ENCODE measurements around the gene RAB28. TPM values are rescaled to one million over a fixed set of nuclear protein-coding genes. Genes with fewer than 3 reads are reported as not detected.

RAB28 gene
- total and polyA plus RNA-seq, 4 donors: 23.7 to 34.7 (median 33.0) TPM

DNA sequence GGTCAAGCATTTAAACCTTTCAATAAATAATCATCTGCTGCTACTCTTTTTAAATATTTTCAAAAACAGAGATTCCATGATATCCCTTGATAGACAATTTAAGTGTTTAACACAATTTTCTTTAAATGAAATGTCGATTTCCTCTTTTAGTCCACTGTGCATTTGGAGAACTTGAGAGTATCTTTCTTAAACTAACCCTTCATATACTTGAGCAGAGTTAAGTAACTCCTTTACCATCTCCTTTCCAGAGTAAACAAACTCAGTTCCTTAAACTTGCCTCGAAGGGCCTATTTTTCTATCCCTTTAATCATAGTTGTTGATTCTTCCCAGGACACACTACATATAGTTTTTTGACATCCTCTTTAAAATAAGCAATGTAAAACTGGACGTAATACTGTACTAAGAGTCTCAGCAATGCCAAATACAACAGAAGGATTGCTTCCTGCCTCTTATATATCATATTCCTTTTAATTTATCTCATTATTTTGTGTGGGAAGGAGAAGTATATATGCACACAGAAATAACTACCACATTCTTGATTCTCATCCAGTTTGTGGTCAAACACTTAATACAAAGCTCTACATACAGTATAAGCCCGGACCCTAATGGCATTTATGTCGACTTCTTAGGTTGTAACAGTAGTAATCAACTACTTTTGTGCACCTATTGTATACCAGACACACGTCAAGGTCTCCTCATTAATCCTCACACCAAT is 22.8 kb downstream of the RAB28 start:
- DNase-seq (ENCODE audit: low read depth in 4 of 6, low spot score in 6 of 6): no peak
- H3K4me3 ChIP-seq (ENCODE audit: low read depth, low read length): no peak overlapping the region
- H3K27ac ChIP-seq (ENCODE audit: low read depth, low read length): no peak overlapping the region
- H3K36me3 ChIP-seq (ENCODE audit: control insufficient read depth, insufficient read depth, low read length): no peaks in the 10 kb centered on the region
- no peaks in the 10 kb centered on the region for H3K4me1 ChIP-seq (ENCODE audit: control insufficient read depth, insufficient read depth, low read length)
- no peaks in the 10 kb centered on the region for H3K27me3 ChIP-seq (ENCODE audit: control insufficient read depth, insufficient read depth, low read length)
- no peaks in the 10 kb centered on the region for H3K9me3 ChIP-seq (ENCODE audit: control insufficient read depth, insufficient read depth, low read length)
- WGBS (ENCODE audit: insufficient coverage): 67% methylated on average over 1 of the region's 6 CpGs

DNA sequence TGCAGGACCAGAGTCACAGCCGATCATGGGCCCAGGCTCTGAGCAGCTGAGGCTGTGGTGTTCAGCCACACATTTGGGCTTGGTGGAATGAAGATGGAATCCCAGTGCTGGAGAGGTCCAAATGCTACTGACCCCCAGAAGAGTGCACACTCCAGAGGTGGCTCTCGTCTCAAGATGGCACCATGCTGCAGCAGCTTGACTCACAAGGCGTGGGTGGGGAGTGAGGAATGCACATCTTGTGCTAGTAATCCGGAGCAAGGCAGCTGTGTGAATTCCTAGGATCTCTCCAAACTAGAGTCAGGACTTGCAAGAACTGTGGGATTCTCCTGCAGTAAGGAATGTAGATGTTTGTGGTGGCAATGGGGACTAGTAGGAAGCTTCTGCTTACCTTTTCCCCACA is 28.7 kb downstream of the RAB28 start:
- 100% methylated on average over 4 of the region's 4 CpGs for WGBS (ENCODE audit: insufficient coverage)
- H3K27ac ChIP-seq (ENCODE audit: low read depth, low read length): no peak overlapping the region
- H3K36me3 ChIP-seq (ENCODE audit: control insufficient read depth, insufficient read depth, low read length): peaks cover 11% of the 10 kb centered on the region
- H3K27me3 ChIP-seq (ENCODE audit: control insufficient read depth, insufficient read depth, low read length): no peaks in the 10 kb centered on the region
- H3K4me1 ChIP-seq (ENCODE audit: control insufficient read depth, insufficient read depth, low read length): no peaks in the 10 kb centered on the region
- DNase-seq (ENCODE audit: low read depth in 4 of 6, low spot score in 6 of 6): no peak
- H3K9me3 ChIP-seq (ENCODE audit: control insufficient read depth, insufficient read depth, low read length): no peaks in the 10 kb centered on the region
- H3K4me3 ChIP-seq (ENCODE audit: low read depth, low read length): no peak overlapping the region

DNA sequence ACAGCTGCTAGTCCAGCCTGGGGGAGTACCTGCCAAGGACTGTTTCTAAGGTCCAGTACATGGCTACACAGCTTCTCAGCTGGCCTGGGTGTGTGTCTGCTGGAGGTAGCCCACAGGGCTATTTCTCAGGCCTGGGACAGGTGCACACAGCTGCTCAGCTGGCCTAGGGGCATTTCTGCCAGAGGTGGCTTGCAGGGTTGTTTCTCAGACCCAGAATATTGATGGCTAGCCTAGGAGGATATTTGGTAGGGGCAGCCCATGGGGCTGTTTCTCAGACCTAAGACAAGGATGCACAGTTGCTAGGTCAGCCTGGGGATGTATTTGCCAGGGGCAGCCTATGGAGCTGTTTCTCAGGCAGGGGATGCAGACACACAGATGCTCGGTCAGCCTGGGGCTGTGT is 29.4 kb downstream of the RAB28 start:
- Histone ChIP-seq H3K9me3 (ENCODE audit: control insufficient read depth, insufficient read depth, low read length) (no peaks in the 10 kb centered on the region), H3K4me3 (ENCODE audit: low read depth, low read length) (no peak overlapping the region), H3K4me1 (ENCODE audit: control insufficient read depth, insufficient read depth, low read length) (no peaks in the 10 kb centered on the region), H3K27me3 (ENCODE audit: control insufficient read depth, insufficient read depth, low read length) (no peaks in the 10 kb centered on the region), H3K27ac (ENCODE audit: low read depth, low read length) (no peak overlapping the region), H3K36me3 (ENCODE audit: control insufficient read depth, insufficient read depth, low read length) (peaks cover 11% of the 10 kb centered on the region)
- no peak for DNase-seq (ENCODE audit: low read depth in 4 of 6, low spot score in 6 of 6)
- 89% methylated on average over 1 of the region's 1 CpG for WGBS (ENCODE audit: insufficient coverage)

DNA sequence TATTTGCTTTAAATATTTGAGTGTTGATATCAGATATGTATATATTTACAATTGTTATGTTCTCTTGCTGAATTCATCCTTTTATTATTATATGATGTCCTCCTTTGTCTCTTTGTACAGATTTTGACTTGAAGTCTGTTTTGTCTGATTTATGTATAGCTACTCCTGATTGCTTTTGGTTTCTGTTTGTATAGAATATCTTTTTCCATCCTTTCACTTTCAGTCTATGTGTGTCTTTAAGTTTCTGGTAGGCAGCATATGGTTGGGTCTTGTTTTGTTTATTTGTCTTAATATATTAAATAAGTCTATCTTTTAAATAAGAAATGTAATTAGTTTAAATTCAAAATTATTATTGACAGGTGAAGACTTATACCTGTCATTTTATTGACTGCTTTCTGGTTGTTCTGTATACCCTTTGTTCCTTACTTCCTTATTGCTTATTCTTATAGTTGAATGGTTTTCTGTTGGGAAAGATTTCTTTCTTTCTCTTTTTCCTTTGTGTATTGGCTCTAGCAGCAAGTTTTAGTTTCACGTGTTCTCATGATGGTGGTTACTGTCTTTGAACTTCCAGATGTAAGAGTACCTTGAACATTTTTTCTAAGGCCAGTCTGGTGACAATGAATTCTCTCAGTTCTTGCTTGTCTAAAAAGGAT is 31.1 kb downstream of the RAB28 start:
- no peaks in the 10 kb centered on the region for H3K9me3 ChIP-seq (ENCODE audit: control insufficient read depth, insufficient read depth, low read length)
- WGBS (ENCODE audit: insufficient coverage): no CpG with 5 or more reads among the region's 1 CpG

DNA sequence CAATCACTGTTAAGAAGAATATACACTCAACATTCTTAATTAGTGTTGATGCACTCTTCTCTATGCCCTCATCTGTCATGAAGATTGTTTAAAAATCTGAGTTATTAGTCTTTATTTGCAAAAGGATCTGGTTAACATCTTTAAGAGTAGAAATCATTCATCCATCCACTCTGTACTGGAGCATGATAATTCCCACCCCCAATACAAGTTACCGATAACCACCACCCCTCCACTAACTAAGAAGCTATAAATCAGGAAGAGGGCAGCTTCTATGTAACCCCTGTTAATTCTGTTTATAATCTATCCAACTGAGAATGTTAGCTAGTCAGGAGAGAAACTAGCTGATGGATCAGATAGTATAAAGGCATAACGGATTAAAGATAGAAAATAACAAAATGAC is 34.5 kb downstream of the RAB28 start:
- no CpG with 5 or more reads among the region's 2 CpGs for WGBS (ENCODE audit: insufficient coverage)

More for the DNA sequence above, 31.1 kb downstream of the RAB28 start:
- H3K4me1 ChIP-seq (ENCODE audit: control insufficient read depth, insufficient read depth, low read length): no peaks in the 10 kb centered on the region
- no peaks in the 10 kb centered on the region for H3K27me3 ChIP-seq (ENCODE audit: control insufficient read depth, insufficient read depth, low read length)
- no peak overlapping the region for H3K27ac ChIP-seq (ENCODE audit: low read depth, low read length)
- peaks cover 11% of the 10 kb centered on the region for H3K36me3 ChIP-seq (ENCODE audit: control insufficient read depth, insufficient read depth, low read length)
- no peak for DNase-seq (ENCODE audit: low read depth in 4 of 6, low spot score in 6 of 6)
- no peak overlapping the region for H3K4me3 ChIP-seq (ENCODE audit: low read depth, low read length)

DNA sequence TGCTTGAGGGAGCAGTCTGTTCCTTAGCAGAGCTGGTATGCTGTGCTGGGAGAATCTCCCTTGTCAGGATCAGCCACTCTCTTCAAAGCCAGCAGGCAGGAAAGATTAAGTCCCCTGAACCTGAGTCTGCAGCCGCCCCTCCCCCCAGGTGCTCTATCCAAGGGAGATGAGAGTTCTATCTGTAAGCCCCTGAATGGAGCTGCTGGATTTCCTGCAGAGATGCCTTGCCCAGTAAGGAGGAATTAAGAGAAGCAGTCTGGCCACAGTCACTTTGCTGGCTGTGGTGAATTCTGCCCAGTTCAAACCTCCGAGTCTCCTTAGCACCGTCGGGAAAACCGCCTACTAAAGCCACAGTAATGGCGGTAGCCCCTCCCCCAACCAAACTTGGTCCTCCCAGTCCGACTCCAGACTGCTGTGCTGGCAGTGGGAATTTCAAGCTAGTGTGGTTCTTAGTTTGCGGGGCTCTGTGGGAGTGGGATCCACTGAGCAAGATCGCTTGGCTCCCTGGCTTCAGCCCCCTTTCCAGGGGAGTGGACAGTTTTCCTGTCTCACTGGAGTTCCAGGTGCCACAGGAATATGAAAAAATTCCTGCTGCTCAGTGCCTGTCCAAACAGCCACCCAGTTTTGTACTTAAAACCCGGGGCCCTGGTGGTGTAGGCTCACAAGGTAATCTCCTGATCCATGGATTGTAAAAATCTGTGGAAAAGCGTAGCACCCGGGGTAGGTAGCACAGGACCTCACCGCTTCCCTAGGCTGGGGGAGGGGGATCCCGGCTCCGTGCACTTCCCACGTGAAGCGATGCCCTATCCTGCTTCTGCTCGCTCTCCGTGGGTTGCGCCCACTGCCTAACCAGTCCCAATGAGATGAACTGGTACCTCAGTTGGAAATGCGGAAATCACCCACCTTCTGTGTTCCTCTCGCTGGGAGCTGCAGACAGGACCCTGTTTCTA is 38.0 kb downstream of the RAB28 start:
- Histone ChIP-seq H3K27me3 (ENCODE audit: control insufficient read depth, insufficient read depth, low read length) (no peaks in the 10 kb centered on the region), H3K4me1 (ENCODE audit: control insufficient read depth, insufficient read depth, low read length) (no peaks in the 10 kb centered on the region), H3K9me3 (ENCODE audit: control insufficient read depth, insufficient read depth, low read length) (no peaks in the 10 kb centered on the region), H3K36me3 (ENCODE audit: control insufficient read depth, insufficient read depth, low read length) (peaks cover 9% of the 10 kb centered on the region), H3K27ac (ENCODE audit: low read depth, low read length) (no peak overlapping the region), H3K4me3 (ENCODE audit: low read depth, low read length) (no peak overlapping the region)
- no peak for DNase-seq (ENCODE audit: low read depth in 4 of 6, low spot score in 6 of 6)
- 62% methylated on average over 20 of the region's 22 CpGs for WGBS (ENCODE audit: insufficient coverage)

More for the DNA sequence above, 34.5 kb downstream of the RAB28 start:
- no peak overlapping the region for H3K27ac ChIP-seq (ENCODE audit: low read depth, low read length)
- H3K4me3 ChIP-seq (ENCODE audit: low read depth, low read length): no peak overlapping the region
- H3K27me3 ChIP-seq (ENCODE audit: control insufficient read depth, insufficient read depth, low read length): no peaks in the 10 kb centered on the region
- H3K9me3 ChIP-seq (ENCODE audit: control insufficient read depth, insufficient read depth, low read length): no peaks in the 10 kb centered on the region
- no peaks in the 10 kb centered on the region for H3K4me1 ChIP-seq (ENCODE audit: control insufficient read depth, insufficient read depth, low read length)
- peaks cover 9% of the 10 kb centered on the region for H3K36me3 ChIP-seq (ENCODE audit: control insufficient read depth, insufficient read depth, low read length)
- no peak for DNase-seq (ENCODE audit: low read depth in 4 of 6, low spot score in 6 of 6)

DNA sequence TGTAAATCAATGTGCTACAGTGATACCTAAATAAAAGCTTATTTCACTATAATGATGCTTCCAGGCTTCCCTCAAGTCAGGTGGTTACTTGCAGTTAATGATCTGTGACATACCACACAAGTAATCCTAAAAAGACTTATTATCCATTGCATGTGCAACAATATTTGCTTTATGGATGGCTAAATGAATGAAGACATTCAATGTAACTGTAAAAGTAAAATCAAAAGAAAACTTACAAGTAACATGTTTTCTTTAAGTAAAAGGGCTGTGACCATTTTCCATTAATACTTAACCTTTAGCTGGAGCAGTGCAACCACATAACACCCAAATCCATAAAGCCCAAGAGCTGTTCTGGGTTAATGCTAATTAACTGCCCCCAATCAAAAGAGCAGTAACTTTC is 42.6 kb downstream of the RAB28 start:
- Histone ChIP-seq H3K9me3 (ENCODE audit: control insufficient read depth, insufficient read depth, low read length) (peaks cover 4% of the 10 kb centered on the region), H3K27ac (ENCODE audit: low read depth, low read length) (no peak overlapping the region), H3K4me3 (ENCODE audit: low read depth, low read length) (no peak overlapping the region), H3K4me1 (ENCODE audit: control insufficient read depth, insufficient read depth, low read length) (no peaks in the 10 kb centered on the region), H3K27me3 (ENCODE audit: control insufficient read depth, insufficient read depth, low read length) (no peaks in the 10 kb centered on the region), H3K36me3 (ENCODE audit: control insufficient read depth, insufficient read depth, low read length) (peaks cover 9% of the 10 kb centered on the region)
- DNase-seq (ENCODE audit: low read depth in 4 of 6, low spot score in 6 of 6): no peak

DNA sequence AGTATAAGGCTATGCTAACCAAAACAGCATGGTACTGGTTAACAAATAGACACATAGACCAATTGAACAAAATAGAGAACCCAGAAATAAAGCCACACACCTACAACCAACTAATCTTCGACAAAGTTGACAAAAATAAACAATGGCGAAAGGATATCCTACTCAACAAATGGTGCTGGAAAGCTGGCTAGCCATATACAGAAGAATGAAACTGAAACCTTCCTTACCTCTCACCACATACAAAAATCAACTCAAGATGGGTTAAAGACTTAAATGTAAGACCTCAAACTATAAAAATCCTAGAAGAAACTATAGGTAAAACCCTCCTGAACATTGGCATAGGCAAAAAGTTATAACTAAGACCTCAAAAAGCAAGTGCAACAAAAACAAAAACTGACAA is 47.2 kb downstream of the RAB28 start:
- WGBS (ENCODE audit: insufficient coverage): 92% methylated on average over 2 of the region's 2 CpGs
- peaks cover 5% of the 10 kb centered on the region for H3K9me3 ChIP-seq (ENCODE audit: control insufficient read depth, insufficient read depth, low read length)
- no peaks in the 10 kb centered on the region for H3K27me3 ChIP-seq (ENCODE audit: control insufficient read depth, insufficient read depth, low read length)
- H3K4me1 ChIP-seq (ENCODE audit: control insufficient read depth, insufficient read depth, low read length): no peaks in the 10 kb centered on the region
- no peak overlapping the region for H3K27ac ChIP-seq (ENCODE audit: low read depth, low read length)
- H3K36me3 ChIP-seq (ENCODE audit: control insufficient read depth, insufficient read depth, low read length): no peaks in the 10 kb centered on the region
- no peak for DNase-seq (ENCODE audit: low read depth in 4 of 6, low spot score in 6 of 6)
- no peak overlapping the region for H3K4me3 ChIP-seq (ENCODE audit: low read depth, low read length)

DNA sequence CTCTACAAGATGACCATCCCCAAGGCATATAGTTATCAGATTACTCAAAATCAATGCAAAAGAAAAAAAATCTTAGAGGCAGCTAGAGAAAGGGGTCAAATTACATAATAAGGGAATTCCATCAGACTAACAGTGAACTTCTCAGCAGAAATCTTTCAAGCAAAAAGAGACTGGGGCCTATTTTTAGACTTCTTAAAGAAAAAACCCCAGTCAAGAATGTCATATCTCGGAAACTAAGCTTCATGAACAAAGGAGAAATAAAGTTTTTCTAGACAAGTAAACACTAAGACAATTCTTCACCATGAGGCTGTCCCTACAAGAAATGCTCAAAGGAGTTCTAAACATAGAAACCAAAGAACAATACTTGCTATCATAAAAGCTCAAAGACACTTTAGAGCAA is 51.7 kb downstream of the RAB28 start:
- WGBS (ENCODE audit: insufficient coverage): 80% methylated on average over 1 of the region's 1 CpG
- no peaks in the 10 kb centered on the region for H3K4me1 ChIP-seq (ENCODE audit: control insufficient read depth, insufficient read depth, low read length)
- no peak for DNase-seq (ENCODE audit: low read depth in 4 of 6, low spot score in 6 of 6)
- H3K4me3 ChIP-seq (ENCODE audit: low read depth, low read length): no peak overlapping the region
- H3K9me3 ChIP-seq (ENCODE audit: control insufficient read depth, insufficient read depth, low read length): peaks cover 5% of the 10 kb centered on the region
- peaks cover 3% of the 10 kb centered on the region for H3K36me3 ChIP-seq (ENCODE audit: control insufficient read depth, insufficient read depth, low read length)
- H3K27ac ChIP-seq (ENCODE audit: low read depth, low read length): no peak overlapping the region
- no peaks in the 10 kb centered on the region for H3K27me3 ChIP-seq (ENCODE audit: control insufficient read depth, insufficient read depth, low read length)
